NCI-H2081 treated with DMSO at 0.1 percent for 48 hours (cell line): ENCODE data around the gene RSAD1.
"Not testable (repeated sequence)": the region's sequence is repeated elsewhere in the genome, so short reads cannot be mapped to it uniquely, and the experiment has no call there.

Experiments
- DNase-seq: peaks from one replicate; lab custom pipeline; 2025; lab: John Stamatoyannopoulos, UW

The RSAD1 gene

GRCh38 chr17:50472761-50473161 lies 5.9 kb upstream of the RSAD1 start:
- not testable (repeated sequence) for DNase-seq

- DNase-seq: no peak
These were observed 4.8 kb upstream of the RSAD1 start for GRCh38 chr17:50473901-50474300.

- no peak for DNase-seq
These were observed 4.1 kb upstream of the RSAD1 start for GRCh38 chr17:50474523-50474922.

GRCh38 chr17:50475362-50475761 lies 3.3 kb upstream of the RSAD1 start:
- DNase-seq: no peak

- not testable (repeated sequence) for DNase-seq
These were observed 2.7 kb upstream of the RSAD1 start for GRCh38 chr17:50475775-50476544.

GRCh38 chr17:50476545-50477315 lies 1.9 kb upstream of the RSAD1 start:
- DNase-seq: no peak

GRCh38 chr17:50477976-50478375 lies 684 bp upstream of the RSAD1 start:
- DNase-seq: no peak

GRCh38 chr17:50479522-50480141 lies 972 bp downstream of the RSAD1 start:
- DNase-seq: peak; percentile 39

- DNase-seq: no peak
These were observed 1.6 kb downstream of the RSAD1 start for GRCh38 chr17:50480142-50480764.

GRCh38 chr17:50480854-50481490 lies 2.3 kb downstream of the RSAD1 start:
- DNase-seq: no peak

GRCh38 chr17:50481648-50482047 lies 3.0 kb downstream of the RSAD1 start:
- DNase-seq: no peak

GRCh38 chr17:50482110-50482509 lies 3.5 kb downstream of the RSAD1 start:
- DNase-seq: no peak

GRCh38 chr17:50482516-50482915 lies 3.9 kb downstream of the RSAD1 start:
- DNase-seq: no peak

GRCh38 chr17:50483266-50483665 lies 4.6 kb downstream of the RSAD1 start:
- no peak for DNase-seq

GRCh38 chr17:50484386-50485155 lies 5.9 kb downstream of the RSAD1 start:
- no peak for DNase-seq

GRCh38 chr17:50487213-50488096 lies 8.8 kb downstream of the RSAD1 start:
- DNase-seq: no peak

GRCh38 chr17:50488880-50489279 lies 10.2 kb downstream of the RSAD1 start:
- DNase-seq: no peak

- no peak for DNase-seq
These were observed 12.8 kb downstream of the RSAD1 start for GRCh38 chr17:50491505-50491904.

- no peak for DNase-seq
These were observed 13.6 kb downstream of the RSAD1 start for GRCh38 chr17:50492214-50492613.

GRCh38 chr17:50493744-50494143 lies 15.1 kb downstream of the RSAD1 start:
- no peak for DNase-seq
